DND-41 (cell line): ENCODE measurements around the gene CCDC91.

ENCODE experiments used
- ATAC-seq: fragments of 200-7000 bp; cut with Tn5 transposase; 3 replicates; pipeline ENCODE4 v1.9.1; 2021; ENCODE audit warnings: low read depth; ENCODE audit not compliant: insufficient read depth
- DNase-seq: peaks from one replicate; pipeline ENCODE4 v3.0.0-alpha.2; 2020
- H2AFZ ChIP-seq: 2 replicates; pipeline ENCODE4 v1.6.0; 2012; ENCODE audit warnings: low read depth, low read length
- H3K27ac ChIP-seq: 2 replicates; pipeline ENCODE4 v1.5.1; 2012; ENCODE audit warnings: low read length, inconsistent platforms
- H3K27me3 ChIP-seq: fragments of 200-600 bp; sonication (generic); 2 replicates; pipeline ENCODE4 v1.6.0; 2012; ENCODE audit warnings: low read length, mild to moderate bottlenecking, inconsistent platforms; ENCODE audit not compliant: insufficient read depth, poor library complexity
- H3K36me3 ChIP-seq: 2 replicates; pipeline ENCODE4 v1.5.1; 2012; ENCODE audit warnings: low read length, inconsistent platforms; ENCODE audit not compliant: insufficient read depth
- H3K4me1 ChIP-seq: 2 replicates; pipeline ENCODE4 v1.5.1; 2012; ENCODE audit warnings: mild to moderate bottlenecking, low read length; ENCODE audit not compliant: insufficient read depth
- H3K4me2 ChIP-seq: 2 replicates; pipeline ENCODE4 v1.6.0; 2012; ENCODE audit warnings: mild to moderate bottlenecking, moderate library complexity, low read length, inconsistent platforms; ENCODE audit not compliant: insufficient read depth
- H3K4me3 ChIP-seq, 2 experiments: fragments of 200-600 bp in 1 of 2; shearing (Covaris generic) in 1 of 2; 2 replicates each; pipeline ENCODE4 v1.5.1; 2012 to 2016; ENCODE audit warnings: inconsistent platforms in 2 of 2, low read length in 2 of 2, mild to moderate bottlenecking in 2 of 2, low read depth in 1 of 2, moderate library complexity in 1 of 2
- H3K79me2 ChIP-seq: 2 replicates; pipeline ENCODE4 v1.6.0; 2012; ENCODE audit warnings: low read length, inconsistent platforms; ENCODE audit not compliant: insufficient read depth
- H3K9ac ChIP-seq: 2 replicates; pipeline ENCODE4 v1.6.0; 2012; ENCODE audit warnings: low read depth, mild to moderate bottlenecking, inconsistent platforms, low read length, moderate library complexity
- H3K9me3 ChIP-seq: 2 replicates; pipeline ENCODE4 v1.5.1; 2012; ENCODE audit warnings: low read length, moderate library complexity, mild to moderate bottlenecking, inconsistent platforms; ENCODE audit not compliant: insufficient read depth, severe bottlenecking
- H4K20me1 ChIP-seq: 2 replicates; pipeline ENCODE4 v1.6.0; 2012; ENCODE audit warnings: low read length; ENCODE audit not compliant: insufficient read depth
- EZH2 ChIP-seq: IDR thresholded peaks from 3 replicates; pipeline ENCODE4 v1.6.1; 2012; ENCODE audit warnings: borderline replicate concordance, low read depth, mild to moderate bottlenecking, moderate library complexity, low read length, inconsistent platforms; ENCODE audit not compliant: severe bottlenecking
- TF ChIP-seq, protein P1 (sequence below): IDR thresholded peaks from 2 replicates; pipeline ENCODE4 v1.5.1; 2012; ENCODE audit warnings: borderline replicate concordance, low read length, moderate library complexity, mild to moderate bottlenecking; ENCODE audit not compliant: poor library complexity, severe bottlenecking; ENCODE audit errors: extremely low read depth

Gene CCDC91

DNA sequence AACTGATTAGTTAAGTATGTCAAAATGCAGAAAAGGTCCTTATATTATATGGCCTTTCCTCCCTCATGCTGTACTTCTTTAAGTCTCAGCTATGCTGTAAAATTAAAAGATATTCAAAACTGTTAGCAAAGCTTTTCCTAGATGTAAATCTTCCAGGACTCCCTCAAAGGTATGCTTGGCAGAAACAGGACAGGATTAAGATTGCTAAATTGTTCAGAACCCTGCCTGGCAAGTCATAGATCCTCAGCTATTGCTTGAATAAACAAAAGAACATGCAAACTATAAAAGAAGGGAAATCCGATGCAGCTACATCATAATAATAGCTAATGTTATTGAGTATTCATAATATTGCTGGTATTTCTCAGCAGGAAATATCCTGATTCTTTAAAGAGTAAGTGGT, 322.6 kb downstream of the CCDC91 start:
- Histone ChIP-seq H4K20me1 (no peaks in the 10 kb centered on the region), H2AFZ (no peak overlapping the region), H3K4me3 (no peak overlapping the region), H3K4me1 (no peaks in the 10 kb centered on the region), H3K79me2 (no peaks in the 10 kb centered on the region), H3K9ac (no peak overlapping the region), H3K36me3 (no peaks in the 10 kb centered on the region), H3K27me3 (no peaks in the 10 kb centered on the region), H3K9me3 (no peaks in the 10 kb centered on the region), H3K27ac (no peak overlapping the region), H3K4me2 (no peak overlapping the region)
- DNase-seq, result no peak
- ATAC-seq, result no peak
- TF ChIP-seq EZH2, result no peak
- TF ChIP-seq, protein P1, sequence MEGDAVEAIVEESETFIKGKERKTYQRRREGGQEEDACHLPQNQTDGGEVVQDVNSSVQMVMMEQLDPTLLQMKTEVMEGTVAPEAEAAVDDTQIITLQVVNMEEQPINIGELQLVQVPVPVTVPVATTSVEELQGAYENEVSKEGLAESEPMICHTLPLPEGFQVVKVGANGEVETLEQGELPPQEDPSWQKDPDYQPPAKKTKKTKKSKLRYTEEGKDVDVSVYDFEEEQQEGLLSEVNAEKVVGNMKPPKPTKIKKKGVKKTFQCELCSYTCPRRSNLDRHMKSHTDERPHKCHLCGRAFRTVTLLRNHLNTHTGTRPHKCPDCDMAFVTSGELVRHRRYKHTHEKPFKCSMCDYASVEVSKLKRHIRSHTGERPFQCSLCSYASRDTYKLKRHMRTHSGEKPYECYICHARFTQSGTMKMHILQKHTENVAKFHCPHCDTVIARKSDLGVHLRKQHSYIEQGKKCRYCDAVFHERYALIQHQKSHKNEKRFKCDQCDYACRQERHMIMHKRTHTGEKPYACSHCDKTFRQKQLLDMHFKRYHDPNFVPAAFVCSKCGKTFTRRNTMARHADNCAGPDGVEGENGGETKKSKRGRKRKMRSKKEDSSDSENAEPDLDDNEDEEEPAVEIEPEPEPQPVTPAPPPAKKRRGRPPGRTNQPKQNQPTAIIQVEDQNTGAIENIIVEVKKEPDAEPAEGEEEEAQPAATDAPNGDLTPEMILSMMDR, result no peak

DNA sequence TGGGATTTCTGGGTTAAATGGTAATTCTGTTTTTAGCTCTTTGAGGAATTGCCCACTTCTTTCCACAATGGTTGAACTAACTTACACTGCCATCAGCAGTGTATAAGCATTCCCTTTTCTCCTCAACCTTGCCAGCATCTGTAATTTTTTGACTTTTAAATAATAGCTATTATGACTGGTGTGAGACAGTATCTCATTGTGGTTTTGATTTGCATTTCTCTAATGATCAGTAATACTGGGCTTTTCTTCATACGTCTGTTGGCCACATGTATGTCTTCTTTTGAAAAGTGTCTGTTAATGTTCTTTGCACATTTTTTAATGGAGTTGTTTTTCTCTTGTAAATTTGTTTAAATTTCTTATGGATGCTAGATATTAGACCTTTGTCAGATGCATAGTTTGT, 323.7 kb downstream of the CCDC91 start:
- Histone ChIP-seq H3K27me3 (no peaks in the 10 kb centered on the region), H4K20me1 (no peaks in the 10 kb centered on the region), H3K4me2 (no peak overlapping the region), H3K9me3 (no peaks in the 10 kb centered on the region), H3K4me1 (no peaks in the 10 kb centered on the region), H2AFZ (no peak overlapping the region), H3K79me2 (no peaks in the 10 kb centered on the region), H3K27ac (no peak overlapping the region), H3K9ac (no peak overlapping the region), H3K36me3 (no peaks in the 10 kb centered on the region), H3K4me3 (no peak overlapping the region)
- DNase-seq, result no peak
- ATAC-seq, result no peak
- TF ChIP-seq EZH2, result no peak
- TF ChIP-seq, protein P1, result no peak

GRCh38 chr12:28517101-28517500, 326.8 kb downstream of the CCDC91 start:
- Histone ChIP-seq H3K9me3 (no peaks in the 10 kb centered on the region), H3K27me3 (no peaks in the 10 kb centered on the region), H3K4me1 (no peaks in the 10 kb centered on the region), H3K4me3 (no peak overlapping the region), H3K27ac (no peak overlapping the region), H3K79me2 (no peaks in the 10 kb centered on the region), H2AFZ (no peak overlapping the region), H4K20me1 (no peaks in the 10 kb centered on the region), H3K4me2 (no peak overlapping the region), H3K36me3 (no peaks in the 10 kb centered on the region), H3K9ac (no peak overlapping the region)
- no peak for DNase-seq
- no peak for TF ChIP-seq EZH2
- TF ChIP-seq, protein P1, result no peak
- no peak for ATAC-seq

DNA sequence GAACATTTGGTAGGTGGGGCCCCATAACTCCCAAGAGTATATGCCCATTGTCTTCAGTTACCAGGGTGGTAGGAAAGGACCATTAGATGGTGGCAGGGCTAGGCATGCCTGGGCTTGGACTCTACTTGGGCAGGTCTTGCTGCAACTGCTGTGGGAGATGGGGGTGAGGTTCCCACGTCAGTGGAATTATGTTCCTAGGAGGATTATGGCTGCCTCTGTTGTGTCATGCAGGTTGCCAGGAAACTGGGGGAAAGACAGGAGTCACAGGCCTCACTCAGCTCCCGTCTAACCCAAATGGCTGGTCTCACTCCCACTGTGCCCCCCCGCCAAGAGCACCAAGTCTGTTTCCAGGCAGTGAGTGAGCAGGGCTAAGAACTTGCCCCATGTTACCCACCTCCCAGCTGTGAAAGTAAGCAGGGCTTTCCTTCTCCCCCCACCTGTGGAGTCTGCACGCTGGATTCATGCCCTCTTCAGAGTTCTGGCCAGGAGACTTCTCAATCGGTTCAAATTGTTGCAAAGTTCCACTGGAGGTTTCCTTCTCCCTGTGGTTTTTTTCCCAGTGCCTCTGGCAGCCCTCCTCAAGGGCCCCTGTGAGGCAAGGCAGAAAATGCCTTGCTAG, 337.5 kb downstream of the CCDC91 start:
- no peak for ATAC-seq
- Histone ChIP-seq H3K27ac (no peak overlapping the region), H3K27me3 (no peaks in the 10 kb centered on the region), H2AFZ (no peak overlapping the region), H3K9me3 (peaks cover 4% of the 10 kb centered on the region), H3K4me1 (no peaks in the 10 kb centered on the region), H4K20me1 (no peaks in the 10 kb centered on the region), H3K4me3 (no peak overlapping the region), H3K36me3 (no peaks in the 10 kb centered on the region), H3K79me2 (no peaks in the 10 kb centered on the region), H3K9ac (no peak overlapping the region), H3K4me2 (no peak overlapping the region)
- TF ChIP-seq EZH2, result no peak
- TF ChIP-seq, protein P1, result no peak
- no peak for DNase-seq
